Measurements from ENCODE around the gene USP9X.
"Not testable (repeated sequence)": the region's sequence is repeated elsewhere in the genome, so short reads cannot be mapped to it uniquely, and the experiment has no call there.

USP9X gene

DNA sequence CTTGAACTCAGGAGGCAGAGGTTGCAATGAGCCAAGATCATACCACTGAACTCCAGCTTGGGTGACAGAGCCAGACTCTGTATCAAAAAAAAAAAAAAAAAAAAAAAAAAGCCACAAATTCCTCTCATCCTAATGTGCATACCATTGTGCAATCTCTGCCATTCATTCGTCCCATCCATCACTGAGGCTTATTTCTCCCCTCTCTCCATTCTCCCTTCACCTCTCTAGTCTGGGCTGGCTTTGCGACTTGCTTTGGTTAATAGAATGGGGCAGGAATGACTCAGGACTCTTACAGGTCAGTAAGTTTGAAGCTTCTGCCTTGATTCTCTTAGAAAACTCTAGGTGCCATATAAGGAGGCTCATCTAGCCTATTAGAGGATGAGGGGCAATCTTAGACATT, 188.4 kb downstream of the USP9X start:
- no peak for DNase-seq (ENCODE audit: low read depth in 1 of 2, low spot score in 1 of 2)

- DNase-seq (ENCODE audit: low read depth in 1 of 2, low spot score in 1 of 2): peak; percentile 8 to 40
Measured at GRCh38 chrX:41275661-41276609, 190.7 kb downstream of the USP9X start.

- DNase-seq (ENCODE audit: low read depth in 1 of 2, low spot score in 1 of 2): no peak
Measured at GRCh38 chrX:41276661-41277506, 191.6 kb downstream of the USP9X start.

DNA sequence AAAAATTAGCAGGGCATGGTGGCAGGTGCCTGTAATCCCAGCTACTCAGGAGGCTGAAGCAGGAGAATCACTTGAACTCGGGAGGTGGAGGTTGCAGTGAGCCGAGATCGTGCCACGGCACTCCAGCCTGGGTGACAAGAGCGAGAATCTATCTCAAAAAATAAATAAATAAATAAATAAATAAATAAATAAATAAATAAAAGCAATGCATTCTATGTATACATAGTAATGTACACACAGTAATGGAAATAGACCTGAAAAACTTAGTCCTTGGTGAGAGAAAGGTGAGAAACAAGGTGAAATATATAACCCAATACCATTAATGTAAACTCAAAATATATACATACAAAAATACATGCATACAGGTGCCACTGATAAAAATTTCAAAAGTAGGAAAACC, 197.1 kb downstream of the USP9X start:
- DNase-seq (ENCODE audit: low read depth in 1 of 2, low spot score in 1 of 2): not testable (repeated sequence)

DNA sequence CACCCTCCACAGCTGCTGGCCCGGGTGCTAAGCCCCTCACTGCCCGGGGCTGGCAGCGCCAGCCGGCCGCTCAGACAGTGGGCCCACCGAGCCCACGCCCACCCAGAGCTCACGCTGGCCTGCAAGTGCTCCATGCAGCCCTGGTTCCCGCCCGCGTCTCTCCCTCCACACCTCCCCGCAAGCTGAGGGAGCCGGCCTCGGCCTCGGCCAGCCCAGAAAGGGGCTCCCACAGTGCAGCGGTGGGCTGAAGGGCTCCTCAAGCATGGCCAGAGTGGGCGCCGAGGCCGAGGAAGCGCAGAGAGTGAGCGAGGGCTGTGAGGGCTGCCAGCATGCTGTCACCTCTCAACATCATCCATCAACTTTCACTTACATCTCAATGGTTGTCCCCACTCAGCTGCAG, 200.7 kb downstream of the USP9X start:
- not testable (repeated sequence) for DNase-seq (ENCODE audit: low read depth in 1 of 2, low spot score in 1 of 2)

Data from activated CD4-positive, alpha-beta T cell treated with anti-CD3 and anti-CD28 coated beads, Interleukin-2, amount 50 U/mL, for 24 hours (primary cell).